Skin epidermis (tissue), 12 donors: Measurements from ENCODE around the gene ZDHHC1.
A peak's percentile ranks its signal among the peaks of the same experiment; 100 is the strongest.

ENCODE experiments used
- H3K27ac ChIP-seq, 21 experiments: fragments of 200-600 bp; sonication (generic) in 11 of 21; one replicate each; pipeline ENCODE4 v1.5.0; 2020; ENCODE audit warnings: mild to moderate bottlenecking in 3 of 21, inconsistent platforms in 2 of 21, moderate library complexity in 2 of 21
- H3K4me3 ChIP-seq, 7 experiments: fragments of 200-600 bp; sonication (generic) in 2 of 7; one replicate each; pipeline ENCODE4 v1.5.0; 2020; ENCODE audit warnings: inconsistent platforms in 2 of 7, mild to moderate bottlenecking in 2 of 7, moderate library complexity in 1 of 7

The ZDHHC1 gene

GRCh38 chr16:67435758-67436164, 19.5 kb upstream of the ZDHHC1 start:
- Histone ChIP-seq H3K27ac (no peak overlapping the region), H3K4me3 (no peak overlapping the region)

GRCh38 chr16:67433131-67433719, 16.9 kb upstream of the ZDHHC1 start:
- peak overlapping the region in 1 of 21 experiments; percentile 14 for H3K27ac ChIP-seq

GRCh38 chr16:67432506-67432890, 16.2 kb upstream of the ZDHHC1 start:
- Histone ChIP-seq H3K27ac (peak overlapping the region in 4 of 21 experiments; percentile 14 to 81 (median 34)), H3K4me3 (no peak overlapping the region)

More at GRCh38 chr16:67433131-67433719, 16.9 kb upstream of the ZDHHC1 start:
- no peak overlapping the region for H3K4me3 ChIP-seq

GRCh38 chr16:67431775-67432505, 15.7 kb upstream of the ZDHHC1 start:
- H3K27ac ChIP-seq, result peak overlapping the region in 7 of 21 experiments; percentile 2 to 81 (median 23)
- peak overlapping the region in 6 of 7 experiments; percentile 22 to 51 (median 42) for H3K4me3 ChIP-seq

- H3K27ac ChIP-seq, result peak within 1 kb of the TSS in 18 of 21 experiments; percentile 1 to 81 (median 31)
Measured at GRCh38 chr16:67430977-67431774, 14.9 kb upstream of the ZDHHC1 start, which contains the start of gene HSD11B2. TSS of gene HSD11B2 (plus strand) at chr16:67431121. CDS start at chr16:67431249, 128 bp downstream.

GRCh38 chr16:67430504-67430976, 14.3 kb upstream of the ZDHHC1 start:
- peak overlapping the region; percentile 27 to 51 (median 39) for H3K4me3 ChIP-seq
- peak overlapping the region in 17 of 21 experiments; percentile 1 to 81 (median 40) for H3K27ac ChIP-seq

More at GRCh38 chr16:67430977-67431774, 14.9 kb upstream of the ZDHHC1 start, which contains the start of gene HSD11B2:
- H3K4me3 ChIP-seq, result peak within 1 kb of the TSS; percentile 27 to 51 (median 39)

- Histone ChIP-seq H3K27ac (peak overlapping the region in 15 of 21 experiments; percentile 1 to 81 (median 40)), H3K4me3 (peak overlapping the region; percentile 27 to 51 (median 39))
Measured at GRCh38 chr16:67429799-67430503, 13.7 kb upstream of the ZDHHC1 start.

- Histone ChIP-seq H3K4me3 (no peak overlapping the region), H3K27ac (peak overlapping the region in 4 of 21 experiments; percentile 45 to 81 (median 59))
Measured at GRCh38 chr16:67429053-67429798, 12.9 kb upstream of the ZDHHC1 start.

GRCh38 chr16:67428146-67428731, 12.0 kb upstream of the ZDHHC1 start:
- Histone ChIP-seq H3K27ac (peak overlapping the region in 4 of 21 experiments; percentile 7 to 36 (median 18)), H3K4me3 (no peak overlapping the region)

- Histone ChIP-seq H3K4me3 (no peak overlapping the region), H3K27ac (no peak overlapping the region)
Measured at GRCh38 chr16:67426950-67427349, 10.7 kb upstream of the ZDHHC1 start.

GRCh38 chr16:67426022-67426421, 9.7 kb upstream of the ZDHHC1 start:
- H3K27ac ChIP-seq, result peak overlapping the region in 2 of 21 experiments; percentile 10 to 16
- no peak overlapping the region for H3K4me3 ChIP-seq

- H3K4me3 ChIP-seq, result no peak overlapping the region
- H3K27ac ChIP-seq, result peak overlapping the region in 2 of 21 experiments; percentile 10 to 16
Measured at GRCh38 chr16:67425580-67425979, 9.3 kb upstream of the ZDHHC1 start.

- Histone ChIP-seq H3K27ac (peak overlapping the region in 1 of 21 experiments; percentile 14), H3K4me3 (no peak overlapping the region)
Measured at GRCh38 chr16:67425061-67425460, 8.8 kb upstream of the ZDHHC1 start.

- H3K27ac ChIP-seq, result no peak overlapping the region
- H3K4me3 ChIP-seq, result no peak overlapping the region
Measured at GRCh38 chr16:67424261-67424615, 8.0 kb upstream of the ZDHHC1 start.

- Histone ChIP-seq H3K27ac (no peak overlapping the region), H3K4me3 (no peak overlapping the region)
Measured at GRCh38 chr16:67423611-67424260, 7.5 kb upstream of the ZDHHC1 start.

GRCh38 chr16:67423015-67423414, 6.7 kb upstream of the ZDHHC1 start:
- H3K27ac ChIP-seq, result no peak overlapping the region

GRCh38 chr16:67421030-67421429, 4.8 kb upstream of the ZDHHC1 start:
- Histone ChIP-seq H3K27ac (no peak overlapping the region), H3K4me3 (no peak overlapping the region)

More at GRCh38 chr16:67423015-67423414, 6.7 kb upstream of the ZDHHC1 start:
- H3K4me3 ChIP-seq, result no peak overlapping the region

- no peak overlapping the region for H3K4me3 ChIP-seq
- H3K27ac ChIP-seq, result no peak overlapping the region
Measured at GRCh38 chr16:67419931-67420330, 3.7 kb upstream of the ZDHHC1 start.
